HepG2 (cell line): Measurements from ENCODE around the gene PMM2. TPM values are rescaled to one million over a fixed set of nuclear protein-coding genes. Genes with fewer than 3 reads are reported as not detected.

Source experiments
- HDAC2 ChIP-seq: sonication (generic); formaldehyde crosslinking; IDR thresholded peaks from 2 replicates; pipeline ENCODE4 v1.4.0; 2020; ENCODE audit warnings: missing genetic modification reagents
- KMT2A ChIP-seq: sonication (generic); formaldehyde crosslinking; IDR thresholded peaks from 2 replicates; pipeline ENCODE4 v1.4.0; 2020; ENCODE audit warnings: missing genetic modification reagents
- ONECUT2 ChIP-seq: sonication (generic); formaldehyde crosslinking; IDR thresholded peaks from 2 replicates; pipeline ENCODE4 v1.4.0; 2020; ENCODE audit warnings: missing genetic modification reagents
- ZNF124 ChIP-seq: sonication (generic); formaldehyde crosslinking; IDR thresholded peaks from 2 replicates; pipeline ENCODE4 v1.4.0; 2020; ENCODE audit warnings: missing genetic modification reagents
- polyA plus RNA-seq, 8 experiments: library from polyadenylated mRNA; depleted of rRNA in 3 of 8; stranded (reverse) in 7 of 8; unstranded in 1 of 8; fragments of >200 nt; fragmentation: Illumina TruSeq in 4 of 8; extraction: Trizol in 4 of 8; gene quantifications; 2 replicates each; pipeline versions ENCODE4 v1.2.1 to v1.2.3, GENCODE V29; 2011 to 2016; ENCODE audit warnings: low read depth in 4 of 8, missing spikeins in 1 of 8, mixed read lengths in 1 of 8; ENCODE audit not compliant: insufficient read depth in 1 of 8
- total RNA-seq, 5 experiments: library from RNA; depleted of rRNA; stranded (reverse); fragments of >200 nt; fragmentation: Illumina TruSeq; extraction: Trizol; gene quantifications; 2 replicates each; pipeline ENCODE4 v1.2.3, GENCODE V29; 2016; ENCODE audit warnings: low read depth in 1 of 5
- TF ChIP-seq, protein P1 (sequence below), 2 experiments: fragments of 450-650 bp in 1 of 2; sonication (generic) in 1 of 2; formaldehyde crosslinking in 1 of 2; IDR thresholded peaks; 2 replicates each; pipeline versions ENCODE4 v1.6.1 to v1.8.0; 2016 to 2022; ENCODE audit warnings: antibody characterized with exemption in 1 of 2, mild to moderate bottlenecking in 1 of 2, missing genetic modification reagents in 1 of 2
- TF ChIP-seq, protein P2 (sequence below): sonication (generic); formaldehyde crosslinking; IDR thresholded peaks from 2 replicates; pipeline ENCODE4 v1.9.0; 2021; ENCODE audit warnings: missing genetic modification reagents, borderline replicate concordance
- TF ChIP-seq, protein P3 (sequence below): sonication (generic); formaldehyde crosslinking; IDR thresholded peaks from 2 replicates; pipeline ENCODE4 v1.9.0; 2021; ENCODE audit warnings: missing genetic modification reagents, borderline replicate concordance
- TF ChIP-seq, protein P4 (sequence below): sonication (generic); formaldehyde crosslinking; IDR thresholded peaks from 2 replicates; pipeline ENCODE4 v1.4.0; 2020; ENCODE audit warnings: missing genetic modification reagents
- TF ChIP-seq, protein P5 (sequence below): fragments of 450-650 bp; IDR thresholded peaks from 2 replicates; pipeline ENCODE4 v1.6.1; 2016

Gene PMM2
- total and polyA plus RNA-seq, 2 of the 13 experiments (the other 11 are each of a cell fraction or from before 2014, with no cell fraction given) = 52.2 to 93.7 TPM

DNA sequence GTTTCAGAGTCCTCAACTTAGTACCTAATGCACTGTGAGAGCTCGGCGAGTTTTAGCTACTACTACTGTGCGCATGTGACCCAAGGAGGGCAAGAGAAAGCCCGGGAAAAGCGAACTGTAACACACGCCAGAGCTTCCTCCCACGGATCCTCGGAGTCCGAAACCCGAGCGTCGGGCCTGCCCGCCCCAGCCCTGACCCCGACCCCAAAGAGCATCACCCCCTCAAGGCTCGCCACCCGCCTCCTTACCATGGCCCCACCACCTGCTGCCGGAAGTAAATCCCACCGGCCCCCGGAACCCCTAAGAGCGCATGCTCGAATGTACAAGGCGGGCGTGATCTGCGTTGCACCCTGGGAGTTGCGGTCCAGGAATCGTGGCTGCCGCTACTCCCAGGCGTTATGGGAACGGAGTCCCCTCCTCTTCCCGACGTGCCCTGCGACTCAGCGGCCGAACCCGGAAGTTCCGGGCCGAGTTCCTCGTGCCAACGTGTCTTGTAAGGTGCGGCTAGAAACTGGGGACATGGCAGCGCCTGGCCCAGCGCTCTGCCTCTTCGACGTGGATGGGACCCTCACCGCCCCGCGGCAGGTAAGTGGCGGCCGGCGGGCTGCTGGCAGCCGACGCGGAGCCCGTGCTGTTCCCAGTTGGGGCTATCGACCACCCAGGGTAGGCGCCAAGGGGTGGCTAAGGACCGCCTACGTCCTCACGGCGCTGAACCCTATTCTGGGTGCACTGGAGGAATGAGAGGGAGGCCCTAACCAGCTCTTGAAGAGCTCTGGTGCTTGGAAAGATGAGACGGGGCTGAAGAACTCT, at the start of gene PMM2, which contains the start of gene TMEM186 (continued):
- TF ChIP-seq, protein P1, sequence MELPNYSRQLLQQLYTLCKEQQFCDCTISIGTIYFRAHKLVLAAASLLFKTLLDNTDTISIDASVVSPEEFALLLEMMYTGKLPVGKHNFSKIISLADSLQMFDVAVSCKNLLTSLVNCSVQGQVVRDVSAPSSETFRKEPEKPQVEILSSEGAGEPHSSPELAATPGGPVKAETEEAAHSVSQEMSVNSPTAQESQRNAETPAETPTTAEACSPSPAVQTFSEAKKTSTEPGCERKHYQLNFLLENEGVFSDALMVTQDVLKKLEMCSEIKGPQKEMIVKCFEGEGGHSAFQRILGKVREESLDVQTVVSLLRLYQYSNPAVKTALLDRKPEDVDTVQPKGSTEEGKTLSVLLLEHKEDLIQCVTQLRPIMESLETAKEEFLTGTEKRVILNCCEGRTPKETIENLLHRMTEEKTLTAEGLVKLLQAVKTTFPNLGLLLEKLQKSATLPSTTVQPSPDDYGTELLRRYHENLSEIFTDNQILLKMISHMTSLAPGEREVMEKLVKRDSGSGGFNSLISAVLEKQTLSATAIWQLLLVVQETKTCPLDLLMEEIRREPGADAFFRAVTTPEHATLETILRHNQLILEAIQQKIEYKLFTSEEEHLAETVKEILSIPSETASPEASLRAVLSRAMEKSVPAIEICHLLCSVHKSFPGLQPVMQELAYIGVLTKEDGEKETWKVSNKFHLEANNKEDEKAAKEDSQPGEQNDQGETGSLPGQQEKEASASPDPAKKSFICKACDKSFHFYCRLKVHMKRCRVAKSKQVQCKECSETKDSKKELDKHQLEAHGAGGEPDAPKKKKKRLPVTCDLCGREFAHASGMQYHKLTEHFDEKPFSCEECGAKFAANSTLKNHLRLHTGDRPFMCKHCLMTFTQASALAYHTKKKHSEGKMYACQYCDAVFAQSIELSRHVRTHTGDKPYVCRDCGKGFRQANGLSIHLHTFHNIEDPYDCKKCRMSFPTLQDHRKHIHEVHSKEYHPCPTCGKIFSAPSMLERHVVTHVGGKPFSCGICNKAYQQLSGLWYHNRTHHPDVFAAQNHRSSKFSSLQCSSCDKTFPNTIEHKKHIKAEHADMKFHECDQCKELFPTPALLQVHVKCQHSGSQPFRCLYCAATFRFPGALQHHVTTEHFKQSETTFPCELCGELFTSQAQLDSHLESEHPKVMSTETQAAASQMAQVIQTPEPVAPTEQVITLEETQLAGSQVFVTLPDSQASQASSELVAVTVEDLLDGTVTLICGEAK (IDR thresholded peaks at IDR 0.05) = peak; percentile 78
- TF ChIP-seq, protein P1 (CRISPR knock-in tag; IDR thresholded peaks at IDR 0.05) = peak; percentile 97
- TF ChIP-seq, protein P2, sequence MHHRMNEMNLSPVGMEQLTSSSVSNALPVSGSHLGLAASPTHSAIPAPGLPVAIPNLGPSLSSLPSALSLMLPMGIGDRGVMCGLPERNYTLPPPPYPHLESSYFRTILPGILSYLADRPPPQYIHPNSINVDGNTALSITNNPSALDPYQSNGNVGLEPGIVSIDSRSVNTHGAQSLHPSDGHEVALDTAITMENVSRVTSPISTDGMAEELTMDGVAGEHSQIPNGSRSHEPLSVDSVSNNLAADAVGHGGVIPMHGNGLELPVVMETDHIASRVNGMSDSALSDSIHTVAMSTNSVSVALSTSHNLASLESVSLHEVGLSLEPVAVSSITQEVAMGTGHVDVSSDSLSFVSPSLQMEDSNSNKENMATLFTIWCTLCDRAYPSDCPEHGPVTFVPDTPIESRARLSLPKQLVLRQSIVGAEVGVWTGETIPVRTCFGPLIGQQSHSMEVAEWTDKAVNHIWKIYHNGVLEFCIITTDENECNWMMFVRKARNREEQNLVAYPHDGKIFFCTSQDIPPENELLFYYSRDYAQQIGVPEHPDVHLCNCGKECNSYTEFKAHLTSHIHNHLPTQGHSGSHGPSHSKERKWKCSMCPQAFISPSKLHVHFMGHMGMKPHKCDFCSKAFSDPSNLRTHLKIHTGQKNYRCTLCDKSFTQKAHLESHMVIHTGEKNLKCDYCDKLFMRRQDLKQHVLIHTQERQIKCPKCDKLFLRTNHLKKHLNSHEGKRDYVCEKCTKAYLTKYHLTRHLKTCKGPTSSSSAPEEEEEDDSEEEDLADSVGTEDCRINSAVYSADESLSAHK (CRISPR knock-in tag) = peak; percentile 36; the same call in 1 of the 2 replicates
- TF ChIP-seq HDAC2 = peak; percentile 98
- TF ChIP-seq ONECUT2 (CRISPR knock-in tag) = peak; percentile 79
- TF ChIP-seq ZNF124 (CRISPR knock-in tag) = peak; percentile 92
- TF ChIP-seq, protein P3, sequence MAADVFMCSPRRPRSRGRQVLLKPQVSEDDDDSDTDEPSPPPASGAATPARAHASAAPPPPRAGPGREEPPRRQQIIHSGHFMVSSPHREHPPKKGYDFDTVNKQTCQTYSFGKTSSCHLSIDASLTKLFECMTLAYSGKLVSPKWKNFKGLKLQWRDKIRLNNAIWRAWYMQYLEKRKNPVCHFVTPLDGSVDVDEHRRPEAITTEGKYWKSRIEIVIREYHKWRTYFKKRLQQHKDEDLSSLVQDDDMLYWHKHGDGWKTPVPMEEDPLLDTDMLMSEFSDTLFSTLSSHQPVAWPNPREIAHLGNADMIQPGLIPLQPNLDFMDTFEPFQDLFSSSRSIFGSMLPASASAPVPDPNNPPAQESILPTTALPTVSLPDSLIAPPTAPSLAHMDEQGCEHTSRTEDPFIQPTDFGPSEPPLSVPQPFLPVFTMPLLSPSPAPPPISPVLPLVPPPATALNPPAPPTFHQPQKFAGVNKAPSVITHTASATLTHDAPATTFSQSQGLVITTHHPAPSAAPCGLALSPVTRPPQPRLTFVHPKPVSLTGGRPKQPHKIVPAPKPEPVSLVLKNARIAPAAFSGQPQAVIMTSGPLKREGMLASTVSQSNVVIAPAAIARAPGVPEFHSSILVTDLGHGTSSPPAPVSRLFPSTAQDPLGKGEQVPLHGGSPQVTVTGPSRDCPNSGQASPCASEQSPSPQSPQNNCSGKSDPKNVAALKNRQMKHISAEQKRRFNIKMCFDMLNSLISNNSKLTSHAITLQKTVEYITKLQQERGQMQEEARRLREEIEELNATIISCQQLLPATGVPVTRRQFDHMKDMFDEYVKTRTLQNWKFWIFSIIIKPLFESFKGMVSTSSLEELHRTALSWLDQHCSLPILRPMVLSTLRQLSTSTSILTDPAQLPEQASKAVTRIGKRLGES (CRISPR knock-in tag) = peak; percentile 77; the same call in 1 of the 2 replicates
- TF ChIP-seq KMT2A (CRISPR knock-in tag) = peak; percentile 100
- TF ChIP-seq, protein P4, sequence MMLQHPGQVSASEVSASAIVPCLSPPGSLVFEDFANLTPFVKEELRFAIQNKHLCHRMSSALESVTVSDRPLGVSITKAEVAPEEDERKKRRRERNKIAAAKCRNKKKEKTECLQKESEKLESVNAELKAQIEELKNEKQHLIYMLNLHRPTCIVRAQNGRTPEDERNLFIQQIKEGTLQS = peak; percentile 72
- TF ChIP-seq, protein P5, sequence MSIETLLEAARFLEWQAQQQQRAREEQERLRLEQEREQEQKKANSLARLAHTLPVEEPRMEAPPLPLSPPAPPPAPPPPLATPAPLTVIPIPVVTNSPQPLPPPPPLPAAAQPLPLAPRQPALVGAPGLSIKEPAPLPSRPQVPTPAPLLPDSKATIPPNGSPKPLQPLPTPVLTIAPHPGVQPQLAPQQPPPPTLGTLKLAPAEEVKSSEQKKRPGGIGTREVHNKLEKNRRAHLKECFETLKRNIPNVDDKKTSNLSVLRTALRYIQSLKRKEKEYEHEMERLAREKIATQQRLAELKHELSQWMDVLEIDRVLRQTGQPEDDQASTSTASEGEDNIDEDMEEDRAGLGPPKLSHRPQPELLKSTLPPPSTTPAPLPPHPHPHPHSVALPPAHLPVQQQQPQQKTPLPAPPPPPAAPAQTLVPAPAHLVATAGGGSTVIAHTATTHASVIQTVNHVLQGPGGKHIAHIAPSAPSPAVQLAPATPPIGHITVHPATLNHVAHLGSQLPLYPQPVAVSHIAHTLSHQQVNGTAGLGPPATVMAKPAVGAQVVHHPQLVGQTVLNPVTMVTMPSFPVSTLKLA = peak; percentile 97
